HG03457 (cell line): ENCODE measurements around the gene GRID2.
A peak's percentile ranks its signal among the peaks of the same experiment; 100 is the strongest.
"Not testable (repeated sequence)": the region's sequence is repeated elsewhere in the genome, so short reads cannot be mapped to it uniquely, and the experiment has no call there.

Experiments
- ATAC-seq: cut with Tn5 transposase; IDR thresholded peaks from one replicate; pipeline ENCODE4 v1.9.1; 2021; ENCODE audit warnings: moderate number of reproducible peaks; ENCODE audit not compliant: unreplicated experiment

The GRID2 gene

DNA sequence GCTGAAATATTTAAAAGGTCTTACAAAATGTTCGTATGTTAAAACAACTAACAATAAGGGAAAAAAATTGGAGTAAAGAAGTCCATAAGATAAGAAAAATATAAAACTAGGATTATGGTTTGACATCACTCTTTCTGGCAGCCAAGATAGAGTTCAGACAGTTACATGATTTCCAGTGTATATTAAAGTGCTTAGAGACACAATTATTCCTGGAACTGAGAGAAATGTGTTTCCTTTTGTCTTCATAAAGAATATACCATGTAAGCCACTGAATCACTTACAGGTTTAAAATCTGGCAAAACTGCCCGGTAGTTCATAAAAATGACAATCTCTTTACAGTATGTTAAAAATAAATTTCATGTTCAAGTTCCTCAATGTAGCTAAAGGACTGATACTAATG is 986.1 kb downstream of the GRID2 start:
- ATAC-seq: no peak

DNA sequence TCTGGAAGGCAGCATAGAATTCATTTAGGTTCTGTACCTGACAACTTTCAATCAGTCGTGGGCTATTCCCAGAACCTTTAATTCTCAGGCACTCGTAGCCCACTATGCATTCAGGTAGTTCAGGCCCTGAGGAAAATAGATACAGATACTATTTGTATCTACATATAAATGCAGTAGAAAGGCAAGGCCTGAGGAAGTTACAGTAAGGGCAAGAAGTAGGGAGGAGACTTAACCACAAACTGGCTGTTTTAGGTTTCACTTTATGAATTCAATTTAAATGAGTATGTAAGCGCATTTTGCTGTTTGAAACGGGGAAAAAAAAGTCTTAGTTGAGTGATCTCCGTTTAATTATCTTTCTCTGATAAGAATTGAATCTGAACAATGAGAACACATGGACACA is 995.4 kb downstream of the GRID2 start:
- no peak for ATAC-seq

DNA sequence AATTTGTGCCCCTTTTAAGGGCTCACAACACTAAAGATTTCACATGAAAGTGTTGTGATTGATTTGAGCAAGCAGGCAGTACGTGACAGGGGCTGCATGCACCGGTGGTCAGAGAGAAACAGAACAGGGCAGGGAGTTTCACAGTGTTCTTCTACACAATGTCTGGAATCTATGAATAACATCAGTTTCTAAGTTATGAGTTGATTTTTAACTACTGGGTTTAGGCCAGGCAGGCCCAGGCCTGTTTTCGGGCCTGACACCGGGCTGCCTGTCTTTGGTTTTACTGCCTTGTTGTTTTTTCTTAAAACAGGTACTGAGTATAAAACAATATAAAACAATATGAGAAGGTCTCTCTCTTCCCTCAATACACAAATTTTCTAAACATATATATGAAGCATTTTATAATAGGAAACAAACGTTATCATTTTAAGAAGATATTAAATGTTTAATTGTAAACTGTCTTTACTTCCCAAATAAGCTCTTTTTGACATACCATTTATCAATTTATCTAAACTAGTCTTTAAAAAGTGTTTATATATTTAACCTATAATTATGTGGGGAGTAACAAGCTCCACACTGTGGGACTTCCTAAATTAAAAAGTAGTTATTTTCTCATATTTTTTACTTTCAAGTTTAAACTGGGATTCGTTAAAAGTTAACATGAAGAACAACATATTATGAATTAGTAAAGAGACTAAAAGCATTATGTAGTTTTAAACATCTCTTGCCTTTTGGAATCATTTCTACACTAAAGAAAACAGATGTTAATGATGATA is 997.2 kb downstream of the GRID2 start:
- ATAC-seq: not testable (repeated sequence)

DNA sequence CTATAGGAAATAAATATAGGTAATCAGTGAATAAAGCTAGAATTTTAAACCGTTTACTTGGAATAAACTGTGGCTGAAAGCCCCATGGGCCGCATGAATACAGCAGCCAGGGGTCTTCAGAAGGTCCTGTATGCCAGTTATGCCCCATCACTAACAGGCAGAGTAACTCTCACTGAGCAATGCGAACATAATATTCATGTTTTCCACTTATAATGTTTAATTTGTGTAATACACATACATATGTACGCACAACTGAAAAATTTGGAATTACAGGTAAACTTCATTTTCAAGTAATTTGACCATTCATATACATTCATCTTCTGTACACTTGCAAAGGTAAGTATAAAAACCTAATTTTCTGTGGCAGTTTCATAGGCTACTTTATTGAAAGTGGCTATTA is 998.5 kb downstream of the GRID2 start:
- ATAC-seq: no peak

DNA sequence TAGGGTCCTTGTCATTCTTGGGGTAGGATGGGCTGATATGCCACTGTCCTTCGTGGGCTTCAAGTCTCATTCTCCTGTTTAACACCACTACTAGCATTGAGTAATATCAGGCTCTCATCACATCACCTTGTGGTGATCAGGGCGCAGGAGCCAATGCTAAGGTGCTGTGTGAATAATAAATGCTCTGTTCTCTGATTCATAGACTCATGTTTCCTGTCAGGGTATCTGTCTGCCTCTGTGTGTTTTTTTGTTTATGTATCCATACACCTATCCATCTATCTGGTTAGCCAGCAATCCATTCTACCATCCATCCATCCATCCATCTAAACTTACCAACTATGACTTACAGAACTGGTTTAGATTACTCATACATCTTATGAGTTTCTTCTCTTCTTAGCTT is 999.7 kb downstream of the GRID2 start:
- ATAC-seq: no peak

DNA sequence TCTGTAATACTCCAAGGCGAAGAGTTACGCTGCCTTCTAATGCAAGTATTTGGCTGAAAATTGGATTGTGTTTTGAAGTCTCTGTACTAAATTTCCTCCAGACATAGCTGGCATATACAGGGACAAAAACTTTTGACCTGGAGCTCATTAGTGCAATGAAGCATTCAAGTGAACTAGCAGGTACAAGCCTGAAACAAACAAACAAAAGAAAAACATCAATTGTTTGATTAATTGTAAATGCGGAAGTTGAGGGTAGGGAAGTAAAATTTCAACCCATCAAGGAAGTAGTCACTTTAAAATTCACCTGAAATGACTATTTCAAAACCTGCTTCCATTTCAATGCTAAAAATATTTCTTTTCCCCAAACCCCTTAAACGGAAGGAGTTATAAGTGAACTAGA is 1008.5 kb downstream of the GRID2 start:
- no peak for ATAC-seq

DNA sequence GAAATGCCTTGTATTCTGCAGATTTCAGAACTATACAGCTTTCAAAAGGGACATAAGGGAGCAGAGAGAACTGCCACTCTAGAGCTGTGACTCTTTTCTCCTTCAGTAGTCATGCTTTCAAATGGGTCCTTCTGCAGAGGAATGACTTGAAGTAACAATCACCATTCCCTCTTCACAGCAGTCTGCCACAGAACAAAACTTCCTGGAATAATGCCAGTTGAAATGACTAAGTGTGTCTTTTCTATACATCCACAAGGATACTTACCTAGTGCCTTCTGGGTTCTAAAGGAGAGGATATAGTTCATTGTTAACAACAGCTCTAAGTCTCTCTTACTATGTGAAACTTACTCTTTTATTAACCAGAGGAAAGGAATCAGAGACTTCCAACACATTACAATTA is 1009.4 kb downstream of the GRID2 start:
- no peak for ATAC-seq

DNA sequence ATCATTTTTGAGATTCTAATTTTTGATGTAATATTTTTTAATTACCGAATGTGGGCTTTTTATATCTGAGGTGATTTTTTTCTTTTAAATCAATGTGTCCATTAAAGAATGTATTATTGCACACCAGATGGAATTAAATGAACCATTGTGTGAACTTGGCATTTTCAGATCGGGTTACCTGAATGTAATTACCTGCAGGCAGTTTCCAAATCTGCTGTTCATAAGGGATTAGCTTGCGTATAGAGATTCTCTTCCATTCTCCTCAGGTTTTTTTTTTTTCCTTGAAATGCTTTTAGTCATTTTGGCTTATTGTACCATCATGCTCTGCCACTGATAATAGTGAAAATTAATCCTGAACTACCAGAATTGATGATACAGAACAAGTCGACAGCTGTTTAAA is 1013.3 kb downstream of the GRID2 start:
- no peak for ATAC-seq

DNA sequence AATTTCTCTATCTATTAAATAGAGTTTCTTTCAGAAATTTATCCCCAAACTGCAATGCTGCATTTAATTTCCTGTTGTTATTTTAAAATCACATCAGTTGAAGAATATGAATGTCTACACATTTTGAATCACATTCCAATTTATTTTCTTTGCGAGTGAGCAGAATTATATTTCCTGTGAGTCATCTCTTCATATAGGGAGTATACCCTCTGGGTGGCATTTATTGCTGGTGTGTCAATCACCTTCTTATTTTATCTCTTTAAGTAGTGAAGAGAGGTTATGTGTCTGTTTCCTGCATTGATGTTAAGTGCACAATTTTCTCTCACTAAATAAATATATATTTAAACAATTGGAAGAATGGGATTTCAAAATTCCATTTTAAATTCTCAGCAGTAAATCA is 1013.8 kb downstream of the GRID2 start:
- no peak for ATAC-seq

DNA sequence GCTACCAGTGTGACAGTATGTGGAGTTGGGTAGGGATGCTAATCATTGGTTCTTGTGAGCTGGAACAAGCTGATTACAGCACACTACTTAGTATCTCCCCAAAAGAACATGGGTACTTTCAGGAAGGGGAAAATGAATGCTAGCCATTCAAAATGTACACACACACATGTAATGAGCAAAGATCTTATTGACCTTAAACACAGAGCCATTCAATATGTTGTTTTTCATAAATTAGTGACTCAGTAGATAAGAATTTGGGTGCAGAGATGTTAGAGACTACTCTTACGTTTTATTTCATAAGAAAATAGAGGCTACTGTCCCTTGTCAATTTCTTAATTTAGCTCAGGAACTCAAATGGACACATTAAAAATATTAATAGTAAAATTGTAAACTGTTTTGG is 1015.3 kb downstream of the GRID2 start:
- ATAC-seq: no peak

DNA sequence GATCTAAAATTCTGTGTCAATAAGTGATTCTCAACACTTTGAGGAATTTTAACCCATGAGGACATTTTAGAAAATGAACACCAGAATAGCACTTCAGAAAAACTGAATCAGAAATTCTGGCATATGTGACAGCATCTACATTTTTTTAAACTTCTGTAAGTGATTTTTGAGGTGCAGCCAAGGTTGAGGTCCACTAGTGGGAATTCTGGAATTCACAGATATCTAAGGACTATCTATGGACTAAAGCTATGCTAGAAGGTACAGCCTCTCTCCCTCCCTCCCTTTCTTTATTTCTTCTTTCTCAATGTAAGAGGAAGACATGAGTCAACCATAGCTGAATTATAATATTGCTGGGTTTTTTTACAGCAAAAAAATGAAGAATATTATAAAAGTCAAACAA is 1016.6 kb downstream of the GRID2 start:
- ATAC-seq: no peak

DNA sequence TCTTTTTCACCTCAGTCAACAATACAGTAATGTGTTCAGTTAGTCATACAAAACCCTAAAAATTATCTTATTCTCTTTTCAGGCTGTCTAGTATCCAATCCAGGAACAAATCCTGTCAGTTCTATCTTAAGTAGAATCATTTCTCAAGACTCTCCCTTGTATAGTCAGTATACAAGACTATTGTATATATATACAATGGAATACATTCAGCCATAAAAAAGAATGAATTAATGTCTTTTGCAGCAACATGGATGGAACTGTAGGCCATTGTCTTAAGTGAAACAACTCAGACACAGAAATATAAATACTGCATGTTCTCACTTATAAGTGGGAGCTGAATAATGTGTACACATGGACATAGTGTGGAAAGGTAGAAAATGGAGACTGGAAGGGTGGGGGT is 1023.6 kb downstream of the GRID2 start:
- no peak for ATAC-seq

DNA sequence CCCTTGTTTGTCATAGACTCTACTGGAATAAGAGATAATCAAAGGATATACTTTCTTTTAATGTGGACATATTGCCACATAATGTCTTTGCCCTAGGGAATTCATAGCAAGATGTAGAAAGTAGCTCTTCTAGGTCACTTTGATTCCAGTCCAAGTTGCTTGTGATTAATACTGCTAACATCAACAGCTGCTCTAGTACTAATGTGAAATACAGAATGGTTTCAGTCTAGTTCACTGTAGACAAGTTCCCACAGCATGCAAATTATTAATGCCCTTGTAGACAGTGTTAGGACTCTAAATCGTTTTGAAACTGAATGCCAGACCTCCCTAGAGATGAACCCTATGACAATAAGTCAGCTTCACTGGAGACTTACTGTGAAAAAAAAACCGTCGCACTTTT is 1030.2 kb downstream of the GRID2 start:
- ATAC-seq: peak; percentile 75

DNA sequence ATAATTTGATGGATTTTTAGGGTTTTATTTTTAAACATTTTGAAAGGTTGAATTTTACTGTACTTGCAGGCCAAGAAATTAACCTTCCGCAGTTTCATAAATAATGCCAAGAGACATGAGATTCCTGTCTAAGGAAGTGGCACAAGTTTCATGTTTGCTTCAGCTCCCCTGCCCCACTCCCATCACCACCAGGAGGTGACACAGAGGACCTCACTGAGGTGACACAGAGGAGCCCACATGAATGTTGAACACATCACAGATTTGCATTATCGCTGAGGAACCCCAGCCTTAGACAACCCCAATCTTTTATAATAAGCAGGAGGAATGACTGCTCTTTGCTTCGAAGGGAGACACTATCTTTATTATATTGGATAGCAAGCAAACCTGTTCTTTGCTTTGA is 1033.4 kb downstream of the GRID2 start:
- no peak for ATAC-seq

DNA sequence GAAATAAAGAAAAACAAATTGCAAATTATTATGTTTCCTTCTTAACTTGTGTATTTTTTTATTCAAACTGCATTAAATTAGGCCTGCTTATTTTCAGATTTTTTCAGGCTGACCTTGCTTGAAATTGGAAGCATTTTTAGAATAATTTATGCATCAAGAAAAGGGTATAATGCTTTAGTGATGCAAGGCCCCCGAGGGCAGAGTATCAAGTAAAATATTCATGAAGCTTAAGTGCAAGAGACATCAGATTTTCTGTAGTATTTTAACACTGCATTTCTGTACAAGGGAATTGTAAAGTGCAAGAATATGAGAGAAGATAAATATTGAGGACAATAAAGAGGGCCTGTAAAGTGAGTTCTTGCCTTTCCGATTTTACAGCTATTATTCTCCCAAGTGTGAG is 1039.0 kb downstream of the GRID2 start:
- ATAC-seq: no peak

DNA sequence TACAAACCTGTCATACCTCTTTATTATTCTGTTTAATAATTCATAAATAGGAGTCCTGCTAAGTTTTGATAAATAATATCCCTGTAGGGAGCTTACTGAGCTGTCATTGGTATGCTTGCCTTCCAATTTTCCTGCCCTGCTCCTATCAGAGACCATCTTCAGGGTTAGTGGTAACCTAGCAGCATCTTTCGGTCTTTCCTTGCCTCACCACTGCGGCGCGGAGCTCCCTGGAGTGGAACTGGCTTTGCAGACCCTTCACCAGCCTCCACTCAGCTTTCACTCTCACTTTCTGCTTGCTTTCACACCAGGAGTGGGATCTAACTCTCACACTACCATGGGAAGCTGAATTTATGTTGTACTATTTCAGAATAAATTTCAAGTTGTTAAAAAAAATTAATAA is 1043.1 kb downstream of the GRID2 start:
- no peak for ATAC-seq

DNA sequence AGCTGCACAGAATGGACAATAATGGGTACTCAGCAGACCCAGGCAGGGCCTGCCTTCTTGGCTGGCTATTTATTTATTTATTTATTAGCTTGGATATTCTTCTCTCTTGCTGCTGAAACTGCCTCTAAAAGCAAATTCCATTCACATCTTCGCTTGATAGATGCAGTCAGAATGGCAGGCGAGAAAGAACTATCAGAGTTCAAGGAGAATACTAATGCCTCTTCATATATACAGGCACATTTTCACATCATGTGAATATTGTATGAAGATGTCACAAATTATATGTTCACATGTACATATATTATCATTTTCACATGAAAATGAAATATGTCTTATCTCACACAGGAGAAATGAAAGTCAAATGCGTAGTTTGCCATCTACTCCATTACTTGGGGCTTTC is 1045.1 kb downstream of the GRID2 start:
- no peak for ATAC-seq

DNA sequence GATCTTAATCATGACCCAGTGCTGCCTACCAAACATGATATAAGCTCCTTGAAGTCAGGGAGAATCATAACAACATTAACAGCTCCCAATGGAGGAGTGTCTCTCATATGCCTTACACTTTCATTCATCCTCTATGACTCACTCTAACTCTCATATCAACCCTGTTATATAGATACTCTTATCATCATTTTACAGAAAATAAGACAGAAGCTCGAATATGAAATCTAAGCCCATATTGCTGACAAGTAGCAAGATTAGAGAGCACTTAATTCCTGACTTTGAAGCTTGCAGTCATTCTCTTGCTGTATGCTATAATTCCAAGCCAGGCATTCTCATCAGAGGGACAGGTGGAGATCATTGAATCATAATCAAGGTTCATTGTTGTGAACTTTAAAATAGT is 1048.1 kb downstream of the GRID2 start:
- ATAC-seq: no peak

DNA sequence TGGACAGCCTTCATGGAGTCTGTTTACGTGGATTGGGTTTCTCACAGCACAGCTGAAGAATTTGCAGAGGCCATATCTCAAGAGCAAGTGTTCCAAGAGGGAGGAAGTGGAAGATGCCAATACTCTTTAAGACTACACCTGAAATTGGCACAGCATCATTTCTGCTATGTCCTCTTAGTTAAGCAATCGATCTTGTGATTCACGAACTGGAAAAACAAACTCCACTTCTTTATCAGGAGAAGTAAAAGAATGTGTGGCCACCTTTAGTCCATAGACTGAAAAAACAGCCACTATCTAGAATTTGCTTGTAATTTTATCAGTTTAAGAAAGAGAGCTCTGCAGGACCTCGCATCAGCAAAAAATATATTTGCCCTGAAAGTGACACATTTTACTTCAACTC is 1051.6 kb downstream of the GRID2 start:
- no peak for ATAC-seq

DNA sequence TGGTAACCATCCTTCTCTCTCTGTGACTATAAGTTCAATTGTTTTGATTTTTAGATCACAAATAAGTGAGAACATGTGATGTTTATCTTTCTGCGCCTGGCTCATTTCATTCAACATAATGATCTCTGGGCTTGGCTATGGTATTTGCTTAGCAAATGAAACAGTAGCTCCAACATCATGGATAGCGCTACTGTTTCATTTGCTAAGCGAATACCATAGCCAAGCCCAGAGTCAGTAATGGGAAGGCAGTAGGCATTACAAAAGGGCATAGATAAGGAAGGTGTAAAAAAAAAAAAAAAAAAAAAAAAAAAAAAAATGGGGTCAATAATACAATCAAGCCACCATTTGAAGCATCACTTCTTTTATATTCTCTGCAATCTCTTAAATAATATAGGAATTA is 1055.8 kb downstream of the GRID2 start:
- ATAC-seq: no peak

DNA sequence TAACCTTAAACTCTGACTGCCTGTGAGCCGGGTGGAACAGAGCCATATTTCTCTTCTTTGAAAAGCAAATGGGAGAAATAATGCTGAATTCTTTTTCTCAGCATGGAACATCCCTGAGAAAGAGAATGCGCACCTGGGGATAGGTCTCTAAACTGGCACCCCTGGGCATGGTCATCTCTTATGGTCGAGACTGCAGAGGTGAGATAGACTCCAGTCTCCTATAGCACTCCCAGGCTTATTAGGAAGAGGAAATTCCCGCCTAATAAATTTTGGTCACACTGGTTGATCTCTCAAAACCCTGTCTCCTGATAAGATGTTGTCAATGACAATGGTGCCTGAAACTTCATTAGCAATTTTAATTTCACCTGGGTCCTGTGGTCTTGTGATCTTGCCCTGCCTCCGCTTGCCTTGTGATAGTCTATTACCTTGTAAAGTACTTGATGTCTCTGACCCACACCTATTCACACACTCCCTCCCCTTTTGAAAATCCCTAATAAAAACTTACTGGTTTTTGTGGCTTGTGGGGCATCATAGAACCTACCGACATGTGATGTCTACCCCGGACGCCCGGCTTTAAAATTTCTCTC is 1062.5 kb downstream of the GRID2 start:
- not testable (repeated sequence) for ATAC-seq

DNA sequence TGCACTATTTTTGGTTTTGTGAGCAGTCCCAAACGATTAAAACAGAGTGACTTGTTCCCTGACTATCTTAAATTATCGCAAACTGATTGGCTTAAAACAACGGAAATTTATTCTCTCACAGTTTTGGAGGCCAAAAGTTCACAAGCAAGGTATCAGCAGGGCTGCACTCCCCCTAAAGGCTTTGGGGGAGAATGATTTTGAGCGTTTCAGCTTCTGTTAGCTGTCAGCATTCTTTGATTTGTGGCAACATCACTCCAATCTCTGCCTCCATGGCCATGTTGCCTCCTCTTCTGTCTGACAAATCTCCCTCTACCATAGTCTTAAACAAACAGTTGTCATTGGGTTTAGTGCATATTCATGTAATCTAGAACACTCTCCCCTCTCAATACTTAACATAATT is 1065.2 kb downstream of the GRID2 start:
- ATAC-seq: no peak

DNA sequence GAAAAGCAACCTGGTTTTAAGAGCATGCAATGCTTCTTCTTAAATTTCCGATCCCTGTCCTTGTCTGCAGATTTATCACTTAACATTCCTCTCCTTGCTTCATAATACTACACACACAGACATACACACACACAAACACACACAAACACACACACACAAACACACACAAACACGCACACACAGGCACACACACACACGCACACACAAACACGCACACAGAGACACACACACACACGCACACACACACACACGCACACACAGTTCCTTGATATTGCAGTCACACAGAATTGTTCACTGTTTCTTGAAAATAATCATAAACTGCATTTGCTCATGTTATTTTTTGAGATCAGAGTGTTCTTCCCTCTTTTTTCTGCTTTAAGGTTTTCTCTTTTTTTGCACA is 1066.5 kb downstream of the GRID2 start:
- ATAC-seq: no peak
